Thyroid gland (tissue), 4 donors: ENCODE data around the gene GPR87. TPM values are rescaled to one million over a fixed set of nuclear protein-coding genes. Genes with fewer than 3 reads are reported as not detected.

ENCODE experiments used
- DNase-seq, 2 donors: peaks; one replicate each; pipeline ENCODE4 v3.0.0-alpha.2; 2019
- H3K27ac ChIP-seq, 3 donors: fragments of 200-600 bp; sonication (generic); 1 replicate in 2 of 3; 2 replicates in 1 of 3; pipeline ENCODE4 v1.5.1; 2016 to 2019; ENCODE audit warnings: mild to moderate bottlenecking in 1 of 3, moderate library complexity in 1 of 3
- H3K27me3 ChIP-seq: fragments of 200-600 bp; sonication (generic); one replicate; pipeline ENCODE4 v1.5.1; 2019
- H3K36me3 ChIP-seq, 2 donors: fragments of 200-600 bp; sonication (generic); one replicate each; pipeline ENCODE4 v1.5.1; 2016 to 2019
- H3K4me1 ChIP-seq, 2 donors: fragments of 200-600 bp; sonication (generic); one replicate each; pipeline ENCODE4 v1.5.1; 2017 to 2019
- H3K4me3 ChIP-seq, 3 donors: fragments of 200-600 bp; sonication (generic); replicated peaks in 1 of 3; 1 replicate in 2 of 3; 2 replicates in 1 of 3; pipeline ENCODE4 v1.5.1; 2016; ENCODE audit warnings: mild to moderate bottlenecking in 1 of 3
- H3K9me3 ChIP-seq: fragments of 200-600 bp; sonication (generic); one replicate; pipeline ENCODE4 v1.5.1; 2017
- CTCF ChIP-seq, 6 experiments: fragments of 200-600 bp in 3 of 6; fragments of 450-650 bp in 3 of 6; sonication (generic) in 3 of 6; IDR thresholded peaks; one replicate each; pipeline ENCODE4 v1.5.1; 2016 to 2019; ENCODE audit warnings: antibody characterized with exemption in 6 of 6, mild to moderate bottlenecking in 2 of 6, inconsistent platforms in 1 of 6, moderate library complexity in 1 of 6
- POLR2A ChIP-seq, 2 donors: fragments of 450-650 bp; IDR thresholded peaks; one replicate each; pipeline ENCODE4 v1.6.1; 2017; ENCODE audit warnings: antibody characterized with exemption in 2 of 2, mild to moderate bottlenecking in 2 of 2, moderate library complexity in 1 of 2
- WGBS, 2 donors: methylation state at CpG; one replicate each; pipeline ENCODE4 v1.1.5; 2017; 5-methylcytosine and 5-hydroxymethylcytosine counted together
- intact Hi-C: fragments of 100-400 bp; cut with DNase I; formaldehyde crosslinking; loops from one replicate; pipeline ENCODE4 v1.15.1; 2023
- total RNA-seq, 4 donors: library from RNA; depleted of rRNA; stranded (reverse); fragments of >200 nt; gene quantifications; one replicate each; pipeline ENCODE4 v1.2.3, GENCODE V29; 2016

Gene GPR87
- total RNA-seq, 4 donors from 2014 or later = not detected

GRCh38 chr3:151351219-151351618, 34.6 kb upstream of the GPR87 start:
- WGBS, 2 donors = 97 to 100% methylated on average over 1 of the region's 1 CpG
- H3K4me1 ChIP-seq = no peaks in the 10 kb centered on the region
- no peak overlapping the region for H3K4me3 ChIP-seq
- no peaks in the 10 kb centered on the region for H3K9me3 ChIP-seq
- no peaks in the 10 kb centered on the region for H3K36me3 ChIP-seq
- DNase-seq = no peak
- no peak for TF ChIP-seq POLR2A (IDR thresholded peaks at IDR 0.05)
- TF ChIP-seq CTCF (IDR thresholded peaks at IDR 0.05) = no peak
- no peaks in the 10 kb centered on the region for H3K27me3 ChIP-seq
- no peak overlapping the region for H3K27ac ChIP-seq
- intact Hi-C loops = no loop called here

GRCh38 chr3:151350656-151351055, 34.0 kb upstream of the GPR87 start:
- no peak for DNase-seq
- Histone ChIP-seq H3K4me3 (no peak overlapping the region), H3K4me1 (no peaks in the 10 kb centered on the region), H3K36me3 (no peaks in the 10 kb centered on the region), H3K9me3 (no peaks in the 10 kb centered on the region), H3K27me3 (no peaks in the 10 kb centered on the region), H3K27ac (no peak overlapping the region)
- TF ChIP-seq POLR2A (IDR thresholded peaks at IDR 0.05) (no peak), CTCF (IDR thresholded peaks at IDR 0.05) (no peak)
- intact Hi-C loops = no loop called here
- WGBS, 2 donors = 90 to 96% methylated on average over 1 of the region's 1 CpG

GRCh38 chr3:151347432-151347831, 30.8 kb upstream of the GPR87 start:
- H3K9me3 ChIP-seq = no peaks in the 10 kb centered on the region
- DNase-seq = no peak
- TF ChIP-seq CTCF (IDR thresholded peaks at IDR 0.05) (no peak), POLR2A (IDR thresholded peaks at IDR 0.05) (no peak)
- no peaks in the 10 kb centered on the region for H3K27me3 ChIP-seq
- H3K4me1 ChIP-seq = no peaks in the 10 kb centered on the region
- WGBS, 2 donors = 81 to 84% methylated on average over 6 of the region's 6 CpGs
- no peak overlapping the region for H3K4me3 ChIP-seq
- H3K36me3 ChIP-seq = no peaks in the 10 kb centered on the region
- intact Hi-C loops = no loop called here
- no peak overlapping the region for H3K27ac ChIP-seq

- Histone ChIP-seq H3K9me3 (no peaks in the 10 kb centered on the region), H3K4me1 (no peaks in the 10 kb centered on the region), H3K27ac (no peak overlapping the region), H3K36me3 (no peaks in the 10 kb centered on the region), H3K27me3 (no peaks in the 10 kb centered on the region), H3K4me3 (no peak overlapping the region)
- TF ChIP-seq CTCF (IDR thresholded peaks at IDR 0.05) (no peak), POLR2A (IDR thresholded peaks at IDR 0.05) (no peak)
- intact Hi-C loops = no loop called here
- 75 to 78% methylated on average over 3 of the region's 3 CpGs for WGBS, 2 donors
- no peak for DNase-seq
Measured at GRCh38 chr3:151346292-151346691, 29.7 kb upstream of the GPR87 start.

GRCh38 chr3:151345859-151346258, 29.2 kb upstream of the GPR87 start:
- TF ChIP-seq POLR2A (IDR thresholded peaks at IDR 0.05) = no peak
- no peak for TF ChIP-seq CTCF (IDR thresholded peaks at IDR 0.05)
- 55 to 80% methylated on average over 2 of the region's 2 CpGs for WGBS, 2 donors
- Histone ChIP-seq H3K4me3 (no peak overlapping the region), H3K27ac (no peak overlapping the region), H3K27me3 (no peaks in the 10 kb centered on the region), H3K9me3 (no peaks in the 10 kb centered on the region), H3K4me1 (no peaks in the 10 kb centered on the region), H3K36me3 (no peaks in the 10 kb centered on the region)
- intact Hi-C loops = no loop called here
- DNase-seq = no peak
